Activated B cell treated with CpG ODN at 0.5 μM for 24 hours (primary cell): ENCODE data around the gene COPZ1. TPM values are rescaled to one million over a fixed set of nuclear protein-coding genes. Genes with fewer than 3 reads are reported as not detected.

Experiments
- ATAC-seq: fragments of 200-7000 bp; cut with Tn5 transposase; one replicate; pipeline ENCODE4 v1.10.0; 2021; ENCODE audit warnings: low read depth, mild to moderate bottlenecking, moderate library complexity
- CTCF ChIA-PET: fragments of 350-600 bp; sonication (Branson Sonifier 250); formaldehyde crosslinking; loops from one replicate; lab custom pipeline; 2021; ENCODE audit warnings: antibody characterized with exemption; lab: Charles Lee
- POLR2A ChIA-PET: fragments of 350-600 bp; sonication (Branson Sonifier 250); formaldehyde crosslinking; loops from one replicate; lab custom pipeline; 2021; ENCODE audit warnings: antibody characterized with exemption; lab: Charles Lee
- DNase-seq: peaks from one replicate; pipeline ENCODE4 v3.0.0; 2022
- H3K27ac Mint-ChIP-seq: one replicate; pipeline ENCODE4 v1.8.0; 2020; ENCODE audit warnings: mixed read lengths
- H3K27me3 Mint-ChIP-seq: one replicate; pipeline ENCODE4 v1.8.0; 2021; ENCODE audit warnings: mixed read lengths
- H3K36me3 Mint-ChIP-seq: one replicate; pipeline ENCODE4 v1.8.0; 2021; ENCODE audit warnings: low read depth, mixed read lengths
- H3K4me1 Mint-ChIP-seq: one replicate; pipeline ENCODE4 v1.8.0; 2021; ENCODE audit warnings: mixed read lengths
- H3K4me3 Mint-ChIP-seq: one replicate; pipeline ENCODE4 v1.8.0; 2020; ENCODE audit warnings: mild to moderate bottlenecking, mixed read lengths
- H3K9me3 Mint-ChIP-seq: one replicate; pipeline ENCODE4 v1.8.0; 2020; ENCODE audit warnings: mixed read lengths
- intact Hi-C: fragments of 100-400 bp; cut with micrococcal nuclease; formaldehyde crosslinking; loops from one replicate; pipeline ENCODE4 v1.15.1; 2024
- total RNA-seq: library from RNA; stranded (reverse); gene quantifications from 2 replicates; pipeline ENCODE4 v1.2.3, GENCODE V29; 2022
- TF ChIP-seq, protein P1 (sequence below): fragments of 200-600 bp; IDR thresholded peaks from one replicate; pipeline ENCODE4 v1.8.0; 2022; ENCODE audit warnings: antibody characterized with exemption, mild to moderate bottlenecking

Gene COPZ1
- total RNA-seq, 1 donor from 2014 or later, result 120 TPM

DNA sequence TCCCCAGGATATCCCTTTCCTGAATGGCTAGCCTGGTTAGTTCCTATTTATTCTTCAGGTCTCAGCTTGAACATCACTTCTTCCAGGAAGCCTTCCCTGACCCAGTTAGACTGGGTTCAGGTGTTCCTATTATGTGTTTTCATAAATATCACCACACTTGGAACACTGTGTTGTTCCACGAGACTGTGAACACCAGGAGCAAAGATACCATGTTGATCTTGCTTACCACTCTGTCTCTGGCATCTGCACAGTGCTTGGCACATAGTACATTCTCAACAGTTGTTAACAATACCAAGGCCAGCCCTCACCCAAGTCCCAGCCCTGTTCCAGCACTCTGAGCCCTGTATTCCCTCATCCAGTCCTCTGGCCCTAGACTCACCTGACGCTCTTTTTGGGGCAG, 73.3 kb downstream of the COPZ1 start:
- POLR2A ChIA-PET, result no interaction called here

DNA sequence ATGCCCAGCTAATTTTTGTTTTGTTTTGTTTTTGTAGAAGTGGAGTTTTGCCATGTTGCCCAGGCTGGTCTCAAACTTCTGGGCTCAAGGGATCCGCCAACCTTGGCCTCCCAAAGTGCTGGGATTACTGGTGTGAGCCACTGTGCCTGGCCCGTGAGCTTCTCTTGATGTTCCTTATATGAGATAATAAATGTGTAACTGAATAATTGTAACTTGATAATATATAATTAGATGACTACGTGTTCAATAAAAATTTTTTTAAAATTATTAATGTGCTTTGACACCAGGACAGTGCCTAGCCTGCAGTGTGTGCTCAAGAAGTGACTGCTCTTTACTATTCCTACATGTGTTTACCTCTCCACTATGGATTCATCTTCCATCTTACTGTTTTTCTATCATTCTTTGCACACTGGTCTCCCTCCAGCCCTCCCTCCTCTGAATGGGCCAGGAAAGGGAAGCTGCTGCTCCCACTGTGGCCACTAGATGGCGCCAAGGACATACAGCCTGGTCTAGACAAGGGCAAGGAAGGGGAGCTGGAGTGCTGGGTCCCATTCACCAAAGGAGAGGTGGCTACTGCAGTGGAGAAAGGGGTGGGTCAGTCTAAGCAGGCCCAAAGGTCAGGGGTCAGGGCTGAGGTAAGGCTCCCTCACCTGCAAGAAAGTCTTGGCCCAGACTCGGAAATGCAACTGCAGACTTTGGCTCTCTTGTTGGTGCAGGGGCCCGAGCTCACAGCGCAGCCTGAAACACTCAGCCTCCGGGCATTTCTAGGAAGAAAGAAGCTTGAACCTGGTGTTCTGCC, 74.3 kb downstream of the COPZ1 start:
- intact Hi-C loops, result loop anchor here (1.0 to 10.0 kb wide), 5 partner anchors 14 to 674 kb away; partner anchors contain the start of genes CALCOCO1, HOXC8 and HOXC9
- TF ChIP-seq, protein P1, sequence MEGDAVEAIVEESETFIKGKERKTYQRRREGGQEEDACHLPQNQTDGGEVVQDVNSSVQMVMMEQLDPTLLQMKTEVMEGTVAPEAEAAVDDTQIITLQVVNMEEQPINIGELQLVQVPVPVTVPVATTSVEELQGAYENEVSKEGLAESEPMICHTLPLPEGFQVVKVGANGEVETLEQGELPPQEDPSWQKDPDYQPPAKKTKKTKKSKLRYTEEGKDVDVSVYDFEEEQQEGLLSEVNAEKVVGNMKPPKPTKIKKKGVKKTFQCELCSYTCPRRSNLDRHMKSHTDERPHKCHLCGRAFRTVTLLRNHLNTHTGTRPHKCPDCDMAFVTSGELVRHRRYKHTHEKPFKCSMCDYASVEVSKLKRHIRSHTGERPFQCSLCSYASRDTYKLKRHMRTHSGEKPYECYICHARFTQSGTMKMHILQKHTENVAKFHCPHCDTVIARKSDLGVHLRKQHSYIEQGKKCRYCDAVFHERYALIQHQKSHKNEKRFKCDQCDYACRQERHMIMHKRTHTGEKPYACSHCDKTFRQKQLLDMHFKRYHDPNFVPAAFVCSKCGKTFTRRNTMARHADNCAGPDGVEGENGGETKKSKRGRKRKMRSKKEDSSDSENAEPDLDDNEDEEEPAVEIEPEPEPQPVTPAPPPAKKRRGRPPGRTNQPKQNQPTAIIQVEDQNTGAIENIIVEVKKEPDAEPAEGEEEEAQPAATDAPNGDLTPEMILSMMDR, result peak; percentile 59
- Mint-ChIP-seq H3K36me3 (no peaks in the 10 kb centered on the region), H3K27me3 (no peaks in the 10 kb centered on the region), H3K4me3 (no peak overlapping the region), H3K4me1 (peaks cover 2% of the 10 kb centered on the region), H3K9me3 (no peaks in the 10 kb centered on the region), H3K27ac (no peak overlapping the region)
- POLR2A ChIA-PET, result interaction anchor here (1.0 to 1.6 kb wide), 4 partner anchors 12 to 150 kb away, joined by 3 to 7 read pairs (median 4); partner anchors contain the start of gene PDE1B
- CTCF ChIA-PET, result interaction anchor here (0.6 to 11.5 kb wide), 27 partner anchors 8 to 173 kb away, joined by 3 to 361 read pairs (median 4); partner anchors contain the start of gene ZNF385A
- DNase-seq (peak; percentile 79), ATAC-seq (peak; percentile 99)

More for the DNA sequence above, 73.3 kb downstream of the COPZ1 start:
- Mint-ChIP-seq H3K9me3 (no peaks in the 10 kb centered on the region), H3K36me3 (no peaks in the 10 kb centered on the region), H3K4me3 (no peak overlapping the region), H3K27ac (no peak overlapping the region), H3K27me3 (no peaks in the 10 kb centered on the region), H3K4me1 (peaks cover 10% of the 10 kb centered on the region)
- DNase-seq (no peak), ATAC-seq (no peak)
- CTCF ChIA-PET, result interaction anchor here (0.6 to 11.5 kb wide), 7 partner anchors 12 to 205 kb away, joined by 3 to 361 read pairs (median 22); partner anchors contain the start of gene ZNF385A
- intact Hi-C loops, result loop anchor here (2.0 to 10.0 kb wide), 4 partner anchors 15 to 673 kb away; partner anchors contain the start of genes CALCOCO1, HOXC8 and HOXC9
- TF ChIP-seq, protein P1, result no peak

DNA sequence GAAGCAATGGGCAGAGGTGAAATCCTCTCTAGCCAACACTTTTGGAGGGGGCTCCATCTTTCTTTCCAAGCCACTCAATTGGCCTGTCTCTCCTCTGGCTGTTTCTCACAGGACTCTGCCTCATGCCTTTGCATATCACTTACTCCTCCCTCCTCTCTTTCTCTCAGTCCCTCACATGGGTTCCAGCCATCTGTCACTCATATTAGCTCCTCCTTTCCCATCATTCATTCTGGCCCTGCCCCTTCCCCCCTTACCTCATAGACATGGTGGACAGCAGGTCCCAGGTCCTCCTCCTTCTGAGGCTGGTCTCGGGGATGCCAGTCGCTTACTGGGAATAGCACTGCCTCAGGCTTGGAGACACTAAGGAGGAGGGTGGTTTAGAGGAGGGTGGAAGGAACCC, 76.2 kb downstream of the COPZ1 start:
- no peak for ATAC-seq
- TF ChIP-seq, protein P1, result no peak
- Mint-ChIP-seq H3K27ac (no peak overlapping the region), H3K4me3 (no peak overlapping the region), H3K36me3 (no peaks in the 10 kb centered on the region), H3K4me1 (peaks cover 4% of the 10 kb centered on the region), H3K27me3 (no peaks in the 10 kb centered on the region), H3K9me3 (no peaks in the 10 kb centered on the region)
- intact Hi-C loops, result no loop called here
- no peak for DNase-seq
- ChIA-PET POLR2A (no interaction called here), CTCF (interaction anchor here (2.0 to 11.5 kb wide), 5 partner anchors 12 to 41 kb away, joined by 15 to 361 read pairs (median 30); no protein-coding TSS in a partner anchor)

Other genes with a start within 250 kb of the COPZ1 start
- 31.2 and 38.6 TPM in 2 replicates for gene SMUG1, start 136.1 kb upstream of the COPZ1 start, total RNA-seq
- 77.3 TPM in 2 replicates for gene CBX5, start 45.0 kb upstream of the COPZ1 start, total RNA-seq
- gene HNRNPA1, start 44.4 kb upstream of the COPZ1 start, total RNA-seq, result 1,995 and 2,126 TPM in 2 replicates
- not detected in 2 replicates for gene NFE2, start 24.1 kb upstream of the COPZ1 start, total RNA-seq
- not detected in 2 replicates for gene GPR84, start 39.4 kb downstream of the COPZ1 start, total RNA-seq
- 4.6 and 5.0 TPM in 2 replicates for gene ZNF385A, start 59.6 kb downstream of the COPZ1 start, total RNA-seq
- gene ITGA5, start 94.1 kb downstream of the COPZ1 start, total RNA-seq, result 1.0 and 1.3 TPM in 2 replicates
- gene GTSF1, start 148.5 kb downstream of the COPZ1 start, total RNA-seq, result 7.1 and 9.8 TPM in 2 replicates
- gene NCKAP1L, start 172.6 kb downstream of the COPZ1 start, total RNA-seq, result 225 and 239 TPM in 2 replicates
- gene PDE1B, start 224.5 kb downstream of the COPZ1 start, total RNA-seq, result 4.7 and 6.5 TPM in 2 replicates